GM21390 (cell line): ENCODE measurements around the gene CLCN2.

Experiments
- ATAC-seq: cut with Tn5 transposase; IDR thresholded peaks from one replicate; pipeline ENCODE4 v1.9.1; 2021; ENCODE audit not compliant: unreplicated experiment

Gene CLCN2

DNA sequence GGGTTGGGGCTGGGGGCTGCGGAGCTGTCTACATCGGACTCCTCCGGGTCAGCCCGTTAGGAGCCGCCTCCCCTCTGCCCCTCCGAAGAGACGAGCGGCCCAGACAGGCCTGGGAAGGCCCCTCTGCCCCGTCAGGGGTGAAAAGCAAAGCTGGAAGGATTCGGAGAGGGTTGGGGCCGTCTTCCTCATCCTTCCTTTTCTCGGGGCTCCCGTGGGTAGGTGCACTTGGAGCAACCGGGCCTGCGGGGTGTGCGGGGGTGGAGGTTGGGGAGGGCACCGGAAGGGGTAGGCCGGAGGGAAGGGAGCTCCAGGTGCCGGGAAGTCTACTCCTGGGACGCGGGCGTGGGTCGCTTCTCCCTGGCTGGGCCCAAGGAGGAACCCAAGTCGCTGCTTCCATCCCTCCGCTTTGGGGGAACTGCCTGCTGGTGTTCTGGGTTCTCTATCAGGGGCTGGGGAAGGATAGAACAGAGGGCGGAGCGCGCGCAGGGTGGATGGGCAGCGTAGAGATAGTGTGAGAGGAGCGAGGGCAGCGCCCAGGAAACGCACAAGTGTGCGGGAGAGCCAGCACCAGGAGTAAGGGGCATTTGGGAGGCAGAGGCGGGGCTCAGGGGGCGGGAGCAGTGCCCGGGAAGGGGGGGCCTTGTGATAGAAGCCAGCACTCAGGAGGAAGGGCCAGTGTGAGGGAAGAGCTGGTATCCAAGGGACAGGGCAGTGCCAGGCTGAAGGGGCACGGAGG, 695 bp upstream of the CLCN2 start:
- peak; percentile 3 for ATAC-seq

DNA sequence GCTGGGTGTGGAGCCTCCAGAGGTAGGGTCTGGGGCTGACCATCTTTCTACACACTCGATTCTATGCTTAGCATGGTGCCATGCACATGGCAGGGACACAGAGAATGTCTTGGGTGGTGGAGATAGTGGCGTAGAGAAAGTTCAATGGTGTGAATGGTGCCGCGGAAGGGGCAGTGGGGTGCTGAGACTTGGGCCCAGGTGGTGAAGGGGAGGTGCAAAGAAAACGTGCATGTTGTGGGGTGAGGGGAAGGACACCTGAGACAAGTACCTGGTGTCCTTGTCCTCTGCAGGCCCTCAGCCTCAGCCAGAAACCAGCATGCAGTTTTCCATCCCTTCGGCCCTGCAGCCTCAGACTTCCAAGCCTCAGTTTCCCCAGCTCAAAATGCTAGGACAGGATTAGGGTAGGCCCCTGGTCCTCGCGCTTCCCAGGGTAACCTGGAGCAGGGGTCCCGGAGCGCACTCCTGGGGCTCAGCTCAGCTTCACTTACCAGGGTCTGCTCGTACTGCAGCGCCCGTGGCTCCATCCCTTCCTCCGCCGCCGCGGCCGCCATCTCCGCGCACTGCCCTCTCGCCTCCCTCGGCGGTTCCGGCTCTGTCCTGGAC, 375 bp downstream of the CLCN2 start:
- peak; percentile 4 for ATAC-seq

DNA sequence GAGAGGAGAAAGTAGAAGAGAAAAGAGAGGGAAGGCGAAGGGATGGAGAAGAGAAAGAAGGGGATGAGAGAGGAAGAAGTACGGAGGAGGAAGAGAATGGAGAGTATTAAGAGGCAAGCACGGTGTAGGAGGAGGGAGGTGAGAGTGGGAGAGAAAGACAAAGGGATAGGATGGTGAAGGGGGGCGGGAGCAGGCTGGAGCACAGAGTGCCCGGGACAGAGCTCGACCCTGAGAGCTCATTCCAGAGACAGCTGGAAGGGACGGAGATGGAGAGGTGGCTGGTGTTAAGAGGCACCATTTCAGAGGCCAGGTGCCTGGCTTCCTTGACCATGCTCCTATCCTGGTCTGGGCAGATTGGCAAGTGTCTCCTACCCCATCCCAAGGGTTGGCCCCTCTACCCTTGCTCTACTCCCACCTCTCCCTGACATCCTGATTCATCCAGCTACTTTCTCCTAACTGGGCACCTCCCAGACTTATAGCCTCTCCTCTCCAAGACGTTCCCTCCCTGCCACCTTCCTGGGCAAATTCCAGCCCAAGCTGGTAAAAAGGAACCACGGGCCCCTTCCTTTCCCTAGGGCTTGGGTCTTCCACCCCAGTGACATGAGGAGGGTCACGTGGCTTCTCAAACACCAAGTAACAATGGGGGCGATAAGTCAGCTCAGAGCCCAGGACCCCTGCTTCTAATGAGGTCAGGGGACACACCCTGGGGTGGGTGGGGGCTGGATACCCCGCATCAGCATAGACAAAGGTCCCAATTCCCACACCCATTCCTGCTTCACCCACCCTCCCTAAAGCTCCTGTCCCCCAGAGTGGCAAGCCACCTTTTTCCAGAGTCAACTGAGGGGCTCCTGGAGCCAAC, 1.1 kb downstream of the CLCN2 start:
- no peak for ATAC-seq

DNA sequence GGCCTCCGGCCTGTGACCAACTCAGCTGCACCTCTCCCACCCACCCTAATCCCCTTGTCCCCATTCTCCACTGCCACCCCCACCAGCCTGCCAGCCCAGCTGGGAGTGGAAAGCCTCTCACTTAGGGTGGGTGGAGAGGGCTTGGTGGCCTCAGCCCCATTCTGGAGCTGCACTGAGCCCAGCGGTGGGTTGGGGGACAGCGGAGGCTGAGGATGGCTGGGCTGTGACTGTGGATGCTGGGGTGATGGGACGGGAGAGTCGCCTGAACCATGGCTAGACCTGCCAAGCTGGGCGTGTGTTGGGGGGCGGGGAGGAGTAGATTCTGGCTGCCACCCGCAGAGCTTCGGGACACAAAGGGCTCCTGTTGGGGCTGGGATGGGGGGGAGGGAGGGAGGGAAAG, 1.8 kb downstream of the CLCN2 start:
- ATAC-seq = no peak

DNA sequence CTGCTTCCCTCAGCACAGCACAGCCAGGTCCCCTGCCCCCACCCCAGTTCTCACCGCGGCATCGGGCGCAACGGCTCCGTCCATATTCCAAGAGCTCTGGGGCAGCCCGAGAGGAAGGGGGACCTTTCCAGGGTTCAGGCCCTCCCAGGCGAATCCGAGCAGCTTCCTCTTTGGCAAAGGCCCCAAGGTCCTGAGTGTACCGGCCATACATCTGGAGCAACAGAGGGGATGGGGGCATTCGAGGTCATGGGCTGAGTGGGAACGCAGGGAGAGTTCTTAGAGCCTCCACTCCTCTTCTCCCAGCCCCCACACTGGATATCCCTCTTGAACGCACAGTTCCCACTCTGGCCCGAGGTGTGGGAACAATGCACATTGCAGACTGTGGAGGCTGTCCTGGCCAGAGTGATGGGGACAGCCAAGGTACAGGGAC, 2.5 kb downstream of the CLCN2 start:
- ATAC-seq = no peak

DNA sequence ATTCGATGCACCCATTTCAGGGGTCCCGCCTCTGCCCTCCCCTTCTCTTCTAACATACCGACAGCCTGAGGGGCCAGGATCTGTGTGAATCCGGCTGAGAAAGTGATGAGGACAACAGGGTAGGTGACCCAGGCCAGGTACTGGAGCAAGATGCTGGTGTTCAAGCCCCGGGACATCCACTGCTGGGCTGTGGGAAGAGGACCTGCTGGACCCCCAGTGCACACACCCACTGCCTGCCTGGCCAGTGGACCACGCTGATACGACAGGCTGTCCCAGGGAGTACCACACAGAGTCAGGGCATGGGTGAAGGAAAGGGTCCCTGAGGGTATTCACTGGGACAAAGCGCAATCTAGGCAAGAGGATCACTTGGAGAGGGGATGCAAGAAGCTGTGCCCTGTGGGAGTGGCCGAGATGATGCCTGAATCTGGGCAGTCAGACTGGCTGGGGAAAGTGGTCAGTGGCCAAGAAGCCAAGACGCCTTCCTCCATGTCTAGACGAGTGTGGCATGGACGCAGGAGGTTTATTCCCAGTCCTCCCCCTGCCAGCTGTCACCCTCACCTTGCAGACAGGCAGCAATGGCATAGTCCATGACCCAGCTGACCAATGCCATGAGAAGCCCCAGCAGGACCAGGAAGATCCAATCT, 3.2 kb downstream of the CLCN2 start:
- no peak for ATAC-seq

DNA sequence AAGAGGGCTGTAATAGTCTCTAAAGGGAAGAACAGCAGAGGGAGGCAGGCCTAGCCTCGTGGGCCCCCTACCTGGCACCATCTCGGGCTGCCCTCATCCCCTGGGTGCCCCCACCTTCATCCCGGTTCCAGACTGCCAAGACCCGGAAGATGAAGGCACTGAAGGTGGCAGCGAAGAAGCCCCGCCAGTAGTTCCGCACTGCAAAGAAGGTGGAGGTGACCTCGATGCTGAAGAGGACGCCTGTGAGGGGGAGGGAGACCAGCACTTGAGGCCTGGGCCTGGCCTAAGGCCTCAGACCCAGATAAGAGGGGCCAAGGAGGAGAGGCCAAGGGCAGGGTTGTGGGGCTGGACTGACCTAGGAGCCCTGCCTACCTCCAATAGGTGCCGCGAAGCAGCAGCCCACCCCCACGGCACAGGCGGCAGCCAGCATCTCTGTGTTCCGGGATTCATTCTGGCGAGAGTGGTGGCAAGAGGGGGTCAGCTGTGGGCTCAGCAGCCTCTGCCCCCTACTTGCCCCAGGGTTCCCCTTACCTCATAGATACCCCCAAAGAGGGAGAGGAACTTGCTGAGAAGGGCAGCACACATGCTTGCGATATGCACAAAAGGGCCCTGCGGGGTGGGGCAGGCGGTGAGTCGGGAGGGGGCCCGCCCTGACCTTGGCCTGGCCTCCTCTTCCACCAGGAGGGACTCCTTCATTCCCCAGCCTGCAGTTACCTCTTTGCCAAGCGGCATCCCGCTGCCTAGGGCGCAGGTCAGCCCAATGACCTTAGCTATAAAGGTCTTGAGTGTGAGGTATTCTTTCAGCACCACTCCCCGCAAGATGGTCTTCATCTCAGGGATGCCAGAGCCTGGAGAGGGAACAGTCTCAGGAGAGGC, 3.9 kb downstream of the CLCN2 start:
- ATAC-seq = no peak

DNA sequence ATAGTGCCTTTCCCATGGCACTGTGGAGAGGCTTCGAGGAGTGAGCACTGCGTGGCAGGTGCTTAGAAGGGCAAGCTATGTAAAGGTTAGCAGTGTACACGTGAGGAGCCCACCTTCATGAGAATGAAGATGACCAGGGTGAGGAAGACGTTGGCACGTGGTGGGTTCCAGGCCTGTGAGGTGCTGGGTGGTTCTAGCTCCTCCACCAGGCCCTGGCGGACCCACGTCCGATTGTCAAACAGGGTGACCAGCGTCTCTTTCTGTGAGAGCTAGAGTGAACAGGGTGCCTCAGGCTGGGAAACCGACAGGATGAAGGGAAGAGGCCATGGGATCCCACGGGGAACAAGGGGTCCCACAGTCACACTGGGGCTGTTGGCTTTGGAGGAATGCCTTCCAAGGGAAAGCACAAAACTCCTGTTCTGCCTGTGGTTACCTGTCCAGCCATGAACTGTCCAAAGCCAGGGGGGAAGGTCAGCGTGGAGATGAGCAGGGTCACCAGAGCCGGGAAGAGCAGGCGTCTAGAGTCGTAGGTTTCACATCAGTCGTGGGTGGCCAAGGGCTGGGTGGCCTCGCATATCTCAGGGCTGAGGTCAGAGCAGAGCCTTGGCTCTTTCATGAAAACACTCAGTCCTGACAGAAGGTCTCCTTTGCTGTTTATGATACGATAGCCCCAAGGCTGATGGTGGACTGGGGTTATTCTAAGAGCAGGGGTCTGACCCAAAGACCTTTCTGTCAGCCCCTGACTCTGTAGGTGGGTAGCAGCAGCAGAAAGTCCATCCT, 6.0 kb downstream of the CLCN2 start:
- ATAC-seq = no peak

DNA sequence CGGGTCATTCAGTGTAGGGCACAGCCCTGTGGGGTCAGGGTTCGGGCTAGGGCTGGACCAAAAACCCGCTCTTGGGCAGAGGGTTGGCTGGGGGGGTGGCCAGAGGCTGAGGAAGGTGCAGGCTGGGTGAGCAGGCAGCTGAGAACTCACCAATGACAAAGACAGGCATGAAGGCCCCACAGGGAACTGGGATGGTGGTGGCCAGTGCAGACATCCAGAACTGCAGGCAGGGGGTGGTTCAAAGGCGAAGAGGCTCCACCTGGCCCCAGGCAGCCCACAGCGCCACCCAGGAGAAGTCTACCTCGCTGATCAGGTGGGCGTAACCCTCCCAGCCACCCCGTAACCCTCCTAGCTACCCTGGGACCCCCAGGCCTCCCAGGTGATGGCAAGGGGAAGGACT, 6.7 kb downstream of the CLCN2 start:
- ATAC-seq = no peak

DNA sequence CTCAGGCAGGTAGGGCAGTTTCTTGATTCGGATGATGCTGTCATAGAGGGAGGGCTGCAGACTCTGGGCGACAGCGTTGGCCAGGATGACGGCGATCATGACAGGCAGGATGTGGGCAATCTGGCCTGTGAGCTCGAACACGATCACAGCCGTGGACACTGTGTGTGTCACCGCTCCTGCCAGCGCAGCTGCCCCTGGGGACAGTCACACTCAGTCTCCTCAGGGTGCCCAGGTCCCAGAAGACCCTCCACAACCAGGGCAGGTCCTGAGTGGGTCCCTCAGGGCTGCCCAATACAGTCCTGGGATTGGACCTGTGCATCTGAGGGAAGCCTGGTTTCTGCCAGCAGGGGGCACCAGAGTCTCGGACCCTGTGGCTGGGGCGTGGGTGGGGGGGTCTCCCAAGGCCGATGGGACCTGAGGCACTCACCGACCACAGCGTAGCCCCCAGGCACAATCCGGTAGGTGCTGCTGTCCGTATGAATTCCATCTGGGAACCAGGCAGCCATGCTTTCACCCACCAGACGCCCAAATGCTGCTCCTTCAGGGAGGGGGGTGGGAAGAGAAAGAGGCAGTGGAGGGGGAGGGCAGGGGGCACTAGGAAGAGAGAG, 7.2 kb downstream of the CLCN2 start:
- ATAC-seq = no peak

DNA sequence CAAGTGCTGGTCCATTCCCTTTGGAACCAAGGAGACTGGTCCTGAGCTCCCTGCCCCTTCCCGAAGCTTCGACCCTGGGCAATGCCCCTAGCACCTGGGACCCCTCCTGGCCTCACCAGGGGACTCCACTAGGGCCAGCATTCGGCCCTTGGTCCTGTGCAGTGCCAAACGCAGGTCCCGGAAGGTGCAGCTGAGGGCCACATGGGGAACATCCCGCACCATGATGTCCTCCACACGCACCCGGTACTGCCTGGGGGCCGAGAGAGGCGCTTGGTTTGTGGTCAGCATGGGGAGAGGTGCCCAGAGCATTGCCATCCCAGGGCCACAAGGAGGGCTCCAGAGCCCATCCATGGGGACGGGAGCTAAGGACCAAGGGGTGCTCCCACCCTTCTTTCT, 7.9 kb downstream of the CLCN2 start:
- no peak for ATAC-seq

DNA sequence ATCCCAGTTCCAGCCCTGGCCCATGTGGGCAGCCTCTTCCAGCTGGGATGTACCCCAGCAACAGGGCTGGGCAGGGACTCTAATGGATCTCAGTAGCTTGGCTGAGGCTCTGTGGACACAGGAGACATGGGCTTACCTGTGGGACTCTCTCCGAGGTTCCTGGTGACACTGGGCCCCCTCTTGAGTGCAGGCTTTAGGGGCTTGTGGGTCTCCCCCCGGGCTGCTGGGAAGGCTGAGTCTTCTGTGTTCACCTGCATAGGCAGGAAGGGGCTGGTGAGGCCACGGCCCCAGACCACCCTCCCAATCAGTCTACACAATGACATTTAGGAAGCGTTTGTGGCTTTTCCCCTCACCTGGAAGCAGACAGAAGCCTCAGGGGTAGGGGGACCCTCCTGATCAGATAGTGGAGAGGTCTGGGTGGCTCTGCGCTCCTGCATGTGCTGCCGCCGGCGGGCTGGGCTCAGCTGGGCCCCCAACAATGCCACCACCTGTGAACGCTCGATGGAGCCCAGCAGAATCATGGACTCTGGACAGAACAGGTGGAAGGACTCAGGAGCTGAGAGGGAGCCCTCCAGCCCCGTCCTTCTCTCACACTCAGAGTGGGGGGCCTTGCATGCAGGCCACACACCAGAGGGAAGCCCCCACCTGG, 8.4 kb downstream of the CLCN2 start:
- ATAC-seq = no peak

DNA sequence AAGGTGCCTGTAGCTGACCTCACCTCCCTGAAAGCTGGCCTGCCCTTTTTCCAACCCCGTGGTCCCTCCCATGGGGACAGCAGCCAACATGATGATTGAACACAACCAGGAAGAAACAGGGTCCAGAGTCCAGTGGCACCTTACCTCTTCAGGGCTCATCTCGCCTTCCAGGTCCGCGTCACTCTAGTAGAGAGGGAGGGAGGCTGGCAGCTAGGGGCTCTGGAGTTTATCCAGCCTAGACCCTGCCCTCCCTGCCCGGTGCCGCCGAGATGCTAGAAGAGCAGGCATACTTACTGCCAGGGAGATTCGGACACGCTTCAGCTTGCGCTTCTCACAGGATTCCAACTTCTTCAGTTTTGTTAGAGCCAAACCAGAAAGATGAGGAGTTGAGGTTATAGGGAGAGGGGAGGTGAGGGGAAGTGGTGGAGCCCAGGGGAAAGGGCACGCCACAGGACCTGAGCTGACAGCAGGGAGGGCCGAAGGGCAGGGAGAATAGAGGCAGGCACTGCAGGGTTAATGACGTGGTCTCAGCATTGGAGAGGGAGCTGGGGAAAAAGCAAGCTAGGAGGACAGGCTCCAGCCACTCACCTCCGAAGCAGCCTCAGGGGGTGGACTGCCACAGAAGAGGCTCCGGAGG, 9.1 kb downstream of the CLCN2 start:
- no peak for ATAC-seq

DNA sequence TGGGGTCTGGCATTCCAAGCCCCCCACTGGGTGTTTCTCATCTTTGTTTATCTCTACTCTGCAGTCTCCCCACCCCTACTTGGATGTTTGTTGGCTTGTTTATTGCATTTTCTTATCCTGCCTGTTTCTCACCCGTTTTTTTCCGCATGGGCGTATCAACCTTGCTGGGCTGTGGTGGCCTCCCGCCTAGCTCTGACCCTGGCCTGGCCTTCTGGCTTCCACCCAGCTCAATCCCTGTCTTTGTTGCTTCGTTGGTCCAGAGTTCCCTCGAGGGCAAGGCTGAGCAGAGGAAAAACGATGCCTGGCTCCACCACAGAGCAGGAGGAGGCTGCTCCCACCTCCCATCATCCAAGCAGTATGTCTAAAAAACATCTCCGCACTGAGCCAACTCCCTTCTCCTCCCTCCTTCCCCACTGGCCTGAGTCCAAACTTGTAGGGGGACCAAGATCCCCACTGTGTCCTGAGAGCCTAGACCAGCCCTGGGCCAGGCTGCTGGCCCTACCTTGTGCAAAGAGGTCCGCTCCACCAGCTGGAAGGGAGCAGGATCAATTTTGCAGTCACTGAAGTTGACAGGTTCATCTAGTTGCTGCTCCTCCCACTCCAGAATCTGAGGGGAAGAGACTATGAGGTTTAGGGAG, 9.8 kb downstream of the CLCN2 start:
- no peak for ATAC-seq

DNA sequence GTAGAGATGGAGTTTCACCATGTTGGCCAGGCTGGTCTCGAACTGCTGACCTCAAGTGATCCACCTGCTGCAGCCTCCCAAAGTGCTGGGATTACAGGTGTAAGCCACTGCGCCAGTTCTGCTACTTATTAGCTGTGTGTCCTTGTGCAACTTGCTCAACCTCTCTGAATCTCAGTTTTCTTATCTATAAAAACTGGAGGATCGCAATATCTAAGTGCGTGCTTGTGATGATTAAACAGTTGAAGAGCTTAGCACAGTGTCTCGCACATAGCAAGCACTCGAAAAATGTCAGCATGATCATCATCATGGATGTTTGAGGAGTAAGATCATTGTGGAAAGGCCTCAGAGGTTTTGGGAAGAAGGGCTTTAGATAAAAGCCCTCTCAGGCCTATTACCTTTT, 10.8 kb downstream of the CLCN2 start:
- ATAC-seq = no peak

DNA sequence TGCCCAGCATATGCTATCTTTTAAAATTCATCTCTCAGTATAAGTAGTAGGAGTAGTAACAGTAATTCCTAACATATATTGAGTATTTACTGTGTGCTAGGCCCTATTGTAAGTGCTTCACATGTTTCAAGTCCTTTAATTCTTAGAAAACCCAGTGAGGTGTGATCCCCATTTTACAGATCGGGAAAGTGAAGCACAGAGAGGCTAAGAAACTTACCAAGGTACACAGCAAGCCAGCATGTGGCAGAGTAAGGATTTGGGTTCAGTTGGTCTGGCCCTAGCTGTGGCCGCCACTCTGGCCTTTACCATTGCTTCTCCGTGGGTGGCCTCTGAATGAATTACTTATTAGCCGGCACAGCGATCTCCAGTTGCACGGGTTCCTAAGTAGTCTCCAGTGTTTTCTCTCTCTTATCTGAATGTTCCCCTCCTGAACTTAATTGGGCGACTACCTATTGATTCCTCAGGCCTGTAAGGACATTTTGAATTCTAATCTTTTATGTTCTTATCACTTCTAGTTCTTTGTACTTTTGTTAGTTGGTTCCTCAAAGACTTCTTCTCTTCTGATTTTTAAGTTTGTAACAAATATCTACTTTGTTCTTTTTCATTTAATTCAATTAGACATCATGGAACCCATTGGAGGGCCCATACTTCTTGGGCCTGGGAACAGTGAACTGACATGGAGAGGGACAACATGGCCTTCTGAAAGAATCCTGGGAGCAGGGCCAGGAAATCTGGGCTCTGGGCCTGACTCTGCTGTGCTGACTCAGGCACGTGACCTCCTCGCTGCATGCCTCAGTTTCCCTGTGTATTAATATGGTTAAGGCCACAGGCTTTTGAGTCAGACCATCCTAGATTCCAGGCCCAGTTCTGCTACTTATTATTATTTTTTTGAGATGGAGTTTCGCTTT, 11.6 kb downstream of the CLCN2 start:
- no peak for ATAC-seq

DNA sequence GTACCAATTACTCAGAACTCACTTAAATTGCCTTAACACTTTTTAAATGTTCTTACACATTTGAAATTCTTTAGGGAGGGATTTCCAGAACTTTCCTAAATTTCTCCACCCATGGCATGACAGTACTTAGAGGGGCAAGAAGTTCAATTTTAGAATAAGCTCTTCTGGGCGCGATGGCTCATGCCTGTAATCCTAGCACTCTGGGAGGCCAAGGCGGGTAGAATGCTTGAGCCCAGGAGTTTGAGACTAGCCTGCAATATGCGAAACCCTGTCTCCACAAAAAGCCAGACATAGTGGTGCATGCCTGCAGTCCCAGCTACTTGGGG, 13.4 kb downstream of the CLCN2 start:
- no peak for ATAC-seq
